HL-60 (cell line): ENCODE data around the gene CPNE4.

Experiments
- POLR2AphosphoS5 ChIP-seq: IDR thresholded peaks from 2 replicates; pipeline ENCODE4 v1.6.1; 2012; ENCODE audit warnings: low read depth
- SPI1 ChIP-seq: IDR thresholded peaks from 2 replicates; pipeline ENCODE4 v1.6.1; 2012; ENCODE audit warnings: low read depth, mild to moderate bottlenecking, borderline replicate concordance
- TF ChIP-seq, protein P1 (sequence below): IDR thresholded peaks from one replicate; pipeline ENCODE4 v1.5.1; 2011; ENCODE audit warnings: low read length, control low read depth, inconsistent platforms; ENCODE audit not compliant: insufficient read depth

DNA sequence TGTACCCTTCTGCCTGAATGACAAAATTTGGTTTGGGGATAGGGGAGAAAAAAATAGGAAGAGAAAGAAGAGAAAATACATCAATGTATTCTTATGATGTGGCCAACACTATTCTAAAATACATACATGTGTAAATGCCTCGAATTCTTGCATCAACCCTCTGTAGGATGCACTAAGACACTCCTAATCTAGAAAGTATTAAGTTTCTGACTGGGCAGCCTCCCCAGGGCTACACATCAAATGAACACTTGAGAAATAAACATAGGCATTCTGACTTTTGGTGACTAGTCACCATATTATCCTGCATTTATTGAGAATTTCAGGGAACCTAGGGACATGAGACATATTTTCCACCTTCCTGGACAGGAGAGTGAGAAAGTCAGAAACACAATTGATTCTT is 109.2 kb downstream of the CPNE4 start:
- TF ChIP-seq, protein P1, sequence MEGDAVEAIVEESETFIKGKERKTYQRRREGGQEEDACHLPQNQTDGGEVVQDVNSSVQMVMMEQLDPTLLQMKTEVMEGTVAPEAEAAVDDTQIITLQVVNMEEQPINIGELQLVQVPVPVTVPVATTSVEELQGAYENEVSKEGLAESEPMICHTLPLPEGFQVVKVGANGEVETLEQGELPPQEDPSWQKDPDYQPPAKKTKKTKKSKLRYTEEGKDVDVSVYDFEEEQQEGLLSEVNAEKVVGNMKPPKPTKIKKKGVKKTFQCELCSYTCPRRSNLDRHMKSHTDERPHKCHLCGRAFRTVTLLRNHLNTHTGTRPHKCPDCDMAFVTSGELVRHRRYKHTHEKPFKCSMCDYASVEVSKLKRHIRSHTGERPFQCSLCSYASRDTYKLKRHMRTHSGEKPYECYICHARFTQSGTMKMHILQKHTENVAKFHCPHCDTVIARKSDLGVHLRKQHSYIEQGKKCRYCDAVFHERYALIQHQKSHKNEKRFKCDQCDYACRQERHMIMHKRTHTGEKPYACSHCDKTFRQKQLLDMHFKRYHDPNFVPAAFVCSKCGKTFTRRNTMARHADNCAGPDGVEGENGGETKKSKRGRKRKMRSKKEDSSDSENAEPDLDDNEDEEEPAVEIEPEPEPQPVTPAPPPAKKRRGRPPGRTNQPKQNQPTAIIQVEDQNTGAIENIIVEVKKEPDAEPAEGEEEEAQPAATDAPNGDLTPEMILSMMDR: no peak
- TF ChIP-seq POLR2AphosphoS5: no peak
- TF ChIP-seq SPI1: no peak
